Suprapubic skin (tissue), 4 donors: ENCODE data around the gene RAD51D. TPM values are rescaled to one million over a fixed set of nuclear protein-coding genes. Genes with fewer than 3 reads are reported as not detected.

ENCODE experiments used
- DNase-seq, 2 donors: peaks; one replicate each; pipeline ENCODE4 v3.0.0-alpha.2; 2019; ENCODE audit warnings: low spot score in 2 of 2
- H3K27ac ChIP-seq: fragments of 200-600 bp; sonication (generic); one replicate; pipeline ENCODE4 v1.5.1; 2019
- H3K27me3 ChIP-seq: fragments of 200-600 bp; sonication (generic); one replicate; pipeline ENCODE4 v1.5.1; 2019
- H3K36me3 ChIP-seq: fragments of 200-600 bp; sonication (generic); one replicate; pipeline ENCODE4 v1.5.1; 2019
- H3K4me1 ChIP-seq: fragments of 200-600 bp; sonication (generic); one replicate; pipeline ENCODE4 v1.5.1; 2019
- H3K4me3 ChIP-seq: fragments of 200-600 bp; sonication (generic); one replicate; pipeline ENCODE4 v1.5.1; 2019; ENCODE audit warnings: mild to moderate bottlenecking
- H3K9me3 ChIP-seq: fragments of 200-600 bp; sonication (generic); one replicate; pipeline ENCODE4 v1.5.1; 2019
- EP300 ChIP-seq: sonication (generic); formaldehyde crosslinking; IDR thresholded peaks from one replicate; pipeline ENCODE4 v1.6.1; 2017; ENCODE audit warnings: antibody characterized with exemption
- POLR2A ChIP-seq, 2 donors: fragments of 450-650 bp; IDR thresholded peaks; one replicate each; pipeline ENCODE4 v1.6.1; 2017; ENCODE audit warnings: antibody characterized with exemption in 2 of 2, mild to moderate bottlenecking in 2 of 2, moderate library complexity in 2 of 2
- POLR2AphosphoS5 ChIP-seq, 3 donors: sonication (generic); formaldehyde crosslinking; IDR thresholded peaks; one replicate each; pipeline ENCODE4 v1.6.1; 2017; ENCODE audit warnings: antibody characterized with exemption in 3 of 3
- WGBS: methylation state at CpG from one replicate; pipeline ENCODE4 v1.1.5; 2018; 5-methylcytosine and 5-hydroxymethylcytosine counted together
- total RNA-seq, 4 donors: library from RNA; depleted of rRNA; stranded (reverse); fragments of >200 nt; gene quantifications; one replicate each; pipeline ENCODE4 v1.1.0, GENCODE V29; 2016
- TF ChIP-seq, protein P1 (sequence below), 2 donors: fragments of 200-600 bp in 1 of 2; fragments of 450-650 bp in 1 of 2; sonication (generic) in 1 of 2; IDR thresholded peaks; one replicate each; pipeline ENCODE4 v1.5.1; 2016 to 2019; ENCODE audit warnings: antibody characterized with exemption in 2 of 2, mild to moderate bottlenecking in 1 of 2, moderate library complexity in 1 of 2

Gene RAD51D
- total RNA-seq, 4 donors from 2014 or later, result 3.2 to 7.7 (median 6.4) TPM

DNA sequence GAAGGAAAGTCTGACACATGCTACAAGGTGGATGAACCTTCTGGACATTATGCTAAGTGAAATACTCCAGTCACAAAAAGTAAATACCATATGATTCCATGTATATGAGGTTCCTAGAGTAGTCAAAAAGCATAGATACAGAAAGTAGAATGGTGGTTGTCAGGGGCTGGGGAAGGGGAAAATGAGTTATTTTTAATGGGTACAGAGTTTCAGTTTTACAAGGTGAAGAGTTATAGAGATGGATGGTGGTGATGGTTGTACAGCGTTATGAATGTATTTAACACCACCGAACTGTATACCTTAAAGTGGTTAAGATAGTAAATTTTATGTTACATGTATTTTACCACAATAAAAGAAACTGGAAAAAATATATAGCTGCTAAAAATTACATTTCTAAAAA is 17.9 kb downstream of the RAD51D start:
- TF ChIP-seq POLR2AphosphoS5 (IDR thresholded peaks at IDR 0.05) (no peak), EP300 (no peak), POLR2A (IDR thresholded peaks at IDR 0.05) (no peak)
- TF ChIP-seq, protein P1, sequence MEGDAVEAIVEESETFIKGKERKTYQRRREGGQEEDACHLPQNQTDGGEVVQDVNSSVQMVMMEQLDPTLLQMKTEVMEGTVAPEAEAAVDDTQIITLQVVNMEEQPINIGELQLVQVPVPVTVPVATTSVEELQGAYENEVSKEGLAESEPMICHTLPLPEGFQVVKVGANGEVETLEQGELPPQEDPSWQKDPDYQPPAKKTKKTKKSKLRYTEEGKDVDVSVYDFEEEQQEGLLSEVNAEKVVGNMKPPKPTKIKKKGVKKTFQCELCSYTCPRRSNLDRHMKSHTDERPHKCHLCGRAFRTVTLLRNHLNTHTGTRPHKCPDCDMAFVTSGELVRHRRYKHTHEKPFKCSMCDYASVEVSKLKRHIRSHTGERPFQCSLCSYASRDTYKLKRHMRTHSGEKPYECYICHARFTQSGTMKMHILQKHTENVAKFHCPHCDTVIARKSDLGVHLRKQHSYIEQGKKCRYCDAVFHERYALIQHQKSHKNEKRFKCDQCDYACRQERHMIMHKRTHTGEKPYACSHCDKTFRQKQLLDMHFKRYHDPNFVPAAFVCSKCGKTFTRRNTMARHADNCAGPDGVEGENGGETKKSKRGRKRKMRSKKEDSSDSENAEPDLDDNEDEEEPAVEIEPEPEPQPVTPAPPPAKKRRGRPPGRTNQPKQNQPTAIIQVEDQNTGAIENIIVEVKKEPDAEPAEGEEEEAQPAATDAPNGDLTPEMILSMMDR (IDR thresholded peaks at IDR 0.05), result no peak
- 96% methylated on average over 2 of the region's 2 CpGs for whole genome bisulfite sequencing
- Histone ChIP-seq H3K27me3 (no peaks in the 10 kb centered on the region), H3K36me3 (peaks cover 67% of the 10 kb centered on the region), H3K4me1 (no peaks in the 10 kb centered on the region), H3K9me3 (no peaks in the 10 kb centered on the region), H3K27ac (no peak overlapping the region), H3K4me3 (no peak overlapping the region)
- DNase-seq, result no peak

- Histone ChIP-seq H3K27ac (no peak overlapping the region), H3K4me3 (no peak overlapping the region), H3K4me1 (no peaks in the 10 kb centered on the region), H3K36me3 (peaks cover 62% of the 10 kb centered on the region), H3K27me3 (no peaks in the 10 kb centered on the region), H3K9me3 (no peaks in the 10 kb centered on the region)
- DNase-seq, result peak in 1 of 2 donors; percentile 69
- TF ChIP-seq EP300 (no peak), POLR2A (IDR thresholded peaks at IDR 0.05) (no peak), POLR2AphosphoS5 (IDR thresholded peaks at IDR 0.05) (no peak)
- TF ChIP-seq, protein P1 (IDR thresholded peaks at IDR 0.05), result no peak
- 97% methylated on average over 10 of the region's 14 CpGs for WGBS
Measured at GRCh38 chr17:35101036-35101435, 18.6 kb downstream of the RAD51D start.

- Histone ChIP-seq H3K4me1 (no peaks in the 10 kb centered on the region), H3K27me3 (no peaks in the 10 kb centered on the region), H3K9me3 (no peaks in the 10 kb centered on the region), H3K36me3 (peaks cover 53% of the 10 kb centered on the region), H3K27ac (no peak overlapping the region), H3K4me3 (no peak overlapping the region)
- whole genome bisulfite sequencing, result 94% methylated on average over 3 of the region's 3 CpGs
- no peak for DNase-seq
- TF ChIP-seq POLR2AphosphoS5 (IDR thresholded peaks at IDR 0.05) (no peak), POLR2A (IDR thresholded peaks at IDR 0.05) (no peak), EP300 (no peak)
- TF ChIP-seq, protein P1 (IDR thresholded peaks at IDR 0.05), result no peak
Measured at GRCh38 chr17:35099908-35100307, 19.8 kb downstream of the RAD51D start.

DNA sequence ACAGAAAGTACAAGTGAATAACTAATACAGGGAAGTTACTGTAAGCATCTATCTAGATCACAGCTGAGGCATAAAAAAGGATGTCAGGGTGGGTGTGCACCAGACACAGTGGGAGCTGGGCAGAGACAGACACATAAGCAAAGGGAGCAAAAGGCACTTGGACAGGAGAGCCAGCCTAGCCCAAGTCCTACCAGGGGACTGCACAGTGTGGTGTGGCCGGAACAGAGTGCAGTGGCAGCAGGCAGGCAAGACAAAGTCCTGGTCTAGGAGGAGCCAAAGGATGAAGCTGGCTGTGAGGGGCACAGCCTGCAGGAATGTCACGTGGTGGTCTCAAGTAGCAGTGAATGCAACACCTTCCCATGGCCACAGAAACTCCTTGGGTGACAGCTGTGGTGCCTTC is 21.9 kb downstream of the RAD51D start:
- TF ChIP-seq POLR2A (IDR thresholded peaks at IDR 0.05) (no peak), POLR2AphosphoS5 (IDR thresholded peaks at IDR 0.05) (no peak), EP300 (no peak)
- TF ChIP-seq, protein P1 (IDR thresholded peaks at IDR 0.05), result no peak
- H3K36me3 ChIP-seq, result peaks cover 39% of the 10 kb centered on the region
- DNase-seq, result no peak

DNA sequence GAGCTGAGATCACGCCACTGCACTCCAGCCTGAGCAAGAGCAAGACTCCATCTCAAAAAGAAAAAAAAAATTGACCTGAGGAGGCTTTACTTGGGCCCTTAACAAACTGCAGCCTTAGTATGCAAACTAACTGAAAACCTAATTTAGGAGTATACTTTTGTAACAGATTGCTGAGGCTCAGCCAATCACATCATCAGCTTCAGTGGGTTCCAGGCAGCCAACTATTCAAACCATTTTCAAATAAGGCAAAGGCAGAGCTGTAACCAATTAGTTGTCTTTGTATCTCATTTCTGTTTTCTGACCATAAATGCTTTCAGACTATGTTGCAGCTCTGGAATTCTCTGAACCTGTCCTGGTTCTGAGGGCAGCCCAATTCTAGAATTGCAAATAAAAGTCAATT is 23.9 kb downstream of the RAD51D start:
- WGBS, result 93% methylated on average over 1 of the region's 1 CpG
- TF ChIP-seq, protein P1 (IDR thresholded peaks at IDR 0.05), result no peak
- no peak for TF ChIP-seq POLR2AphosphoS5 (IDR thresholded peaks at IDR 0.05)
- TF ChIP-seq EP300, result no peak
- TF ChIP-seq POLR2A (IDR thresholded peaks at IDR 0.05), result no peak

More for the DNA sequence above, 21.9 kb downstream of the RAD51D start:
- no peak overlapping the region for H3K4me3 ChIP-seq
- no peaks in the 10 kb centered on the region for H3K27me3 ChIP-seq
- no peaks in the 10 kb centered on the region for H3K9me3 ChIP-seq
- H3K27ac ChIP-seq, result no peak overlapping the region
- no peaks in the 10 kb centered on the region for H3K4me1 ChIP-seq
- 92% methylated on average over 2 of the region's 2 CpGs for WGBS

More for the DNA sequence above, 23.9 kb downstream of the RAD51D start:
- no peak overlapping the region for H3K27ac ChIP-seq
- no peaks in the 10 kb centered on the region for H3K27me3 ChIP-seq
- H3K4me3 ChIP-seq, result no peak overlapping the region
- no peak for DNase-seq
- H3K9me3 ChIP-seq, result no peaks in the 10 kb centered on the region
- H3K4me1 ChIP-seq, result no peaks in the 10 kb centered on the region
- peaks cover 22% of the 10 kb centered on the region for H3K36me3 ChIP-seq
